LNCAP (cell line): ENCODE data around the gene CCDC92B.

Experiments
- TF ChIP-seq, protein P1 (sequence below): fragments of 450-650 bp; IDR thresholded peaks from 2 replicates; pipeline ENCODE4 v1.5.1; 2017; ENCODE audit warnings: mild to moderate bottlenecking

The CCDC92B gene

DNA sequence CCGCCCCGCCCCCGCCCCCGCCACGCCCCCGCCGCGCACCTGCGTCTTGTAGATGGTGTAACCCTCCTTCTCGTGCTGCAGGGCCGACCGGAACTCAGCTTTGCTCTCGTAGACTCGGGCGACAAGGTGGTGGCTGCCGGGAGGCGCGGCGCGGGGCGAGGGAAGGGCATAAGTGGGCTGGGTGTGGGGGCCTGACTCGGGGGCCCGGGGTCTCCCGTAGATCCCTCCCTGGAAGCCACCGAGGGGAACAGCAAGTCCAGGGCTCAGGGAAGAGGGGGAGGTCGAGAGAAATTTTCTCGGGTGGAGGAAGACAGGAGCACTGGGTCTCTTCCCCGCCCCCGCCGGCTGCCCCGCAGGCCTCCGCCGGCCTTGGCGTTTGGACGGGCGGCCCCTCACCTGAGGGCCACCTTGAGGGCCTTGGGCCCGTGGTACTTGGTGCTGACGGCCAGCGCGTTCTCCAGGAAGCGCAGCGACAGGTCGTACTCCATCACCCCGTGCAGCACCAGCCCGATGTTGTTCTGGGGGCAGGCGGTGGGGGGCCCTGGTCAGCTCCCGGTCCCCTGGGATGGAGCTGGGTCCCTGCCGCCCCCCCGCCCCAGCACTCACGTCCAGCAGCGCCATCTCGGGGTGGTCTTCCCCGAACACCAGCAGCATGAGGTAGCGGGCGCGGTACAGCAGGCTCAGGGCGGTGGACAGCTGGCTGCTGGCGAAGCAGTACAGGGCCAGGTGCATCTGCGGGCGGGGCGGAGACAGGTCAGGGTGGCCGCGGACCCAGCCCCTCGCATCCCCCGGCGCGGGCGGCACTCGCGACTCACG is 57.3 kb downstream of the CCDC92B start:
- TF ChIP-seq, protein P1, sequence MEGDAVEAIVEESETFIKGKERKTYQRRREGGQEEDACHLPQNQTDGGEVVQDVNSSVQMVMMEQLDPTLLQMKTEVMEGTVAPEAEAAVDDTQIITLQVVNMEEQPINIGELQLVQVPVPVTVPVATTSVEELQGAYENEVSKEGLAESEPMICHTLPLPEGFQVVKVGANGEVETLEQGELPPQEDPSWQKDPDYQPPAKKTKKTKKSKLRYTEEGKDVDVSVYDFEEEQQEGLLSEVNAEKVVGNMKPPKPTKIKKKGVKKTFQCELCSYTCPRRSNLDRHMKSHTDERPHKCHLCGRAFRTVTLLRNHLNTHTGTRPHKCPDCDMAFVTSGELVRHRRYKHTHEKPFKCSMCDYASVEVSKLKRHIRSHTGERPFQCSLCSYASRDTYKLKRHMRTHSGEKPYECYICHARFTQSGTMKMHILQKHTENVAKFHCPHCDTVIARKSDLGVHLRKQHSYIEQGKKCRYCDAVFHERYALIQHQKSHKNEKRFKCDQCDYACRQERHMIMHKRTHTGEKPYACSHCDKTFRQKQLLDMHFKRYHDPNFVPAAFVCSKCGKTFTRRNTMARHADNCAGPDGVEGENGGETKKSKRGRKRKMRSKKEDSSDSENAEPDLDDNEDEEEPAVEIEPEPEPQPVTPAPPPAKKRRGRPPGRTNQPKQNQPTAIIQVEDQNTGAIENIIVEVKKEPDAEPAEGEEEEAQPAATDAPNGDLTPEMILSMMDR = no peak

DNA sequence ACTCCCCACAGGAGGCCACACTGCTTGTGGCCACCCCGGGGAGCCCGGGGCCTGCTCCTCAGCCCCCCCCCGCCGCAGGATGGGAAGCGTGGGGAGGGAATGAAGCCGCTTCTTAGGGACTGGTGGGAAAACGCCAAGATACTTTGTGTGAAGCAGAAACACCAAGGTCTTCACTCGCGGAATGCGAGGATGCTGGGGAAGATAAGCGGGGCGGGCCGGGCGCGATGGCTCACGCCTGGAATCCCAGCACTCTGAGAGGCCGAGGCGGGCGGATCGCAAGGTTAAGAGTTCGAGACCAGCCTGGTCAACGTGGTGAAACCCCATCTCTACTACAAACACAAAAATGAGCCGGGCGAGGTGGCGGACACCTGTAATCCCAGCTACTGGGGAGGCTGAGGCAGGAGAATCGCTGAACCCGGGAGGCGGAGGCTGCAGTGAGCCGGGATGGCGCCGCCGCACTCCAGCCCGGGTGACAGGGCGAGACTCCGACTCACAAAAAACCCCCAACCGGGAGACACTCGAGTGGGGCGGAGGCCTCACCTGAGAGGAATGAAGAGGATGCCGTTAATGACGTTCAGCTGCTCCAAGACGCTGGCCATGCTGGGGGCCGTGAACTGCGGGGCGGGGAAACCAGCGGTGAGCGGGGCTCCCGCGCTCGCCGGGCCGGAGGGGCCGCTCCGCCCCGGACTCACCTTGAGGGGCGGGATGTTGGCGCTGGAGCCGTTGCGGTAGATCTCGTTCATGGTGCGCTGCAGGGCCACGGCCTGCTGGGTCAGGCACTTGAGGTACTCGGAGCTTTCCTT is 58.2 kb downstream of the CCDC92B start:
- TF ChIP-seq, protein P1 = no peak

DNA sequence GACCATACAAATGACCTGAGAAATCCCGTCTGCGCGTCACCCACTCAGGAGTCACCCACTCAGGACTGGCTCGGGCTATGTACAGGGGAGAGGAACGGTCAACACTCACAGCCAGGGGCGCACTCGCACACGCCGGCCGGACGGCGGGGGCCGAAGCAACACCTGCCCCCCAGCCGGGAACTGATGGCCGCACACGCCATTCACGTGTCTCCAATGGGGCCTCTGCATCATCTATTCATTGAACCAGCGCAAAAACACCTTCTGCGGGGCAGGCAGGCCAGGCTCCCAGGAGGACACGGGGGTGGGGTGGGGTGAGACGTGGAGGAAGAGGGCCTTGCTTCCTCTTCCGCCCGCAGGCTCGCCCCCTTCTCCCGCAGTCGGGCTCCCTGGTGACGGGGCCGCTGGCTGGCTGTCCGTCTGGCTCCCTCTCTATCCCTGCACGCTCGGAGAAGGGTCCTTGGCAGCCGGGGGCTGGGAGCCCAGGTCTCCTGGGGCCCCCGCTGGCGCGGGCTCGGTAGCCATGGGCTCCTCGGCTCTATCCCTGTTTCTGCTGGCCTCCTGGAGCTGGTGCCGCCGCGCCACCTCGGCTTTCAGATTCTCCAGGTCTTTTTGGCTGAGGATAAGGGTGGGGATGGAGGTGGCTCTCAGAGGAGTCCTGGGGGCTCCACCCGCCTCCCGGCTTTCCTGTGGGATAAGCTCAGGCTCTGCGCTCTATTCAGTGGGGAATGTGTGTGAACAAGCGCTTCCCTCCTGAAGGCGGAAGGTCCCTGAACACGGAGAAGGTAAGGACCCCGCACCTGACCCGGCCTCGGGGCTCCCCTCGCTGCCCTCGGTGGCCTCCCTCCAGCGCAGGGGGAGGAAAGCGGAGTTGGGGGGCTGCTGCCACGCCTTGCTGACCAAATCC is 59.0 kb downstream of the CCDC92B start:
- TF ChIP-seq, protein P1 = no peak

GRCh38 chr17:2689411-2690164 is 59.9 kb downstream of the CCDC92B start:
- TF ChIP-seq, protein P1 = no peak

- TF ChIP-seq, protein P1 = no peak
These were observed 60.8 kb downstream of the CCDC92B start for GRCh38 chr17:2688351-2689342.

DNA sequence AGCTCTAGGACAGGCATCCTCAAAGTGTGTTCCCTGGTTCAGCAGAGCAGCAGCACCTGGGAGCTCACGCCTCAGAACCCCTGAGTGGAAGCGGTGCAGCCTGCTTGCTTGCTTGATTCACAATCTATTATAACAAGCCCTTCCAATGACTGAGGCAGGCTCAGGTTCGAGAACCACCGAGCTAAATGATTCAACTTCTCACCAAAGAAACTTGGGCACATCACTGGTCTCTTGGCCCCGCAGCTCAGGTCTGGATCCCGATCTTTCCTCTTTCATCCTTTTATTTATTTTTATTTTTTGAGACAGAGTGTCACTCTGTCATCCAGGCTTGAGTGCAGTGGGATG is 62.4 kb downstream of the CCDC92B start:
- TF ChIP-seq, protein P1 = no peak
